ENCODE measurements around the gene RDH8.

The RDH8 gene

GRCh38 chr19:10010247-10010691 is 3.0 kb upstream of the RDH8 start, which contains the start of gene COL5A3:
TSS of gene COL5A3 (minus strand) at chr19:10010504. CDS start at chr19:10010385, 119 bp downstream.
- peaks cover 29% of the 10 kb centered on the region for H3K27me3 ChIP-seq (ENCODE audit: insufficient read depth, insufficient read length)
- DNase-seq (ENCODE audit: low read depth, low spot score), result no peak
- H3K4me3 ChIP-seq (ENCODE audit: insufficient read length, low read depth), result peak within 1 kb of the TSS; percentile 33

GRCh38 chr19:10010939-10011338 is 2.3 kb upstream of the RDH8 start:
- Histone ChIP-seq H3K4me1 (ENCODE audit: insufficient read depth, insufficient read length) (peaks cover 19% of the 10 kb centered on the region), H3K36me3 (ENCODE audit: insufficient read depth, insufficient read length, low read length) (no peaks in the 10 kb centered on the region), H3K9me3 (ENCODE audit: insufficient read depth, low read length) (no peaks in the 10 kb centered on the region), H3K9ac (ENCODE audit: insufficient read length, low read depth) (peak overlapping the region; percentile 8), H3K4me3 (ENCODE audit: insufficient read length, low read depth) (no peak overlapping the region), H3K27me3 (ENCODE audit: insufficient read depth, insufficient read length) (peaks cover 29% of the 10 kb centered on the region)
- no peak for TF ChIP-seq ZNF274 (IDR thresholded peaks at IDR 0.05; ENCODE audit: low read depth, low read length)
- TF ChIP-seq SUZ12 (IDR thresholded peaks at IDR 0.05; ENCODE audit: extremely low read depth, insufficient read depth, insufficient read length), result no peak
- TF ChIP-seq YY1 (IDR thresholded peaks at IDR 0.05; ENCODE audit: insufficient read depth, insufficient read length), result no peak
- no peak for DNase-seq (ENCODE audit: low read depth, low spot score)

More at GRCh38 chr19:10010247-10010691, 3.0 kb upstream of the RDH8 start, which contains the start of gene COL5A3:
- H3K9me3 ChIP-seq (ENCODE audit: insufficient read depth, low read length), result no peaks in the 10 kb centered on the region
- H3K9ac ChIP-seq (ENCODE audit: insufficient read length, low read depth), result peak within 1 kb of the TSS; percentile 65
- no peak for TF ChIP-seq YY1 (IDR thresholded peaks at IDR 0.05; ENCODE audit: insufficient read depth, insufficient read length)
- no peak for TF ChIP-seq ZNF274 (IDR thresholded peaks at IDR 0.05; ENCODE audit: low read depth, low read length)
- no peak for TF ChIP-seq SUZ12 (IDR thresholded peaks at IDR 0.05; ENCODE audit: extremely low read depth, insufficient read depth, insufficient read length)
- no peaks in the 10 kb centered on the region for H3K36me3 ChIP-seq (ENCODE audit: insufficient read depth, insufficient read length, low read length)
- peaks cover 19% of the 10 kb centered on the region for H3K4me1 ChIP-seq (ENCODE audit: insufficient read depth, insufficient read length)

GRCh38 chr19:10011974-10012373 is 1.3 kb upstream of the RDH8 start:
- H3K9ac ChIP-seq (ENCODE audit: insufficient read length, low read depth), result no peak overlapping the region
- no peak for DNase-seq (ENCODE audit: low read depth, low spot score)
- peaks cover 19% of the 10 kb centered on the region for H3K4me1 ChIP-seq (ENCODE audit: insufficient read depth, insufficient read length)
- H3K9me3 ChIP-seq (ENCODE audit: insufficient read depth, low read length), result no peaks in the 10 kb centered on the region
- TF ChIP-seq ZNF274 (IDR thresholded peaks at IDR 0.05; ENCODE audit: low read depth, low read length) (no peak), YY1 (IDR thresholded peaks at IDR 0.05; ENCODE audit: insufficient read depth, insufficient read length) (no peak), SUZ12 (IDR thresholded peaks at IDR 0.05; ENCODE audit: extremely low read depth, insufficient read depth, insufficient read length) (no peak)
- no peaks in the 10 kb centered on the region for H3K36me3 ChIP-seq (ENCODE audit: insufficient read depth, insufficient read length, low read length)
- peaks cover 29% of the 10 kb centered on the region for H3K27me3 ChIP-seq (ENCODE audit: insufficient read depth, insufficient read length)
- no peak overlapping the region for H3K4me3 ChIP-seq (ENCODE audit: insufficient read length, low read depth)

- no peak for DNase-seq (ENCODE audit: low read depth, low spot score)
- Histone ChIP-seq H3K27me3 (ENCODE audit: insufficient read depth, insufficient read length) (peaks cover 29% of the 10 kb centered on the region), H3K4me3 (ENCODE audit: insufficient read length, low read depth) (no peak overlapping the region), H3K4me1 (ENCODE audit: insufficient read depth, insufficient read length) (peaks cover 10% of the 10 kb centered on the region), H3K36me3 (ENCODE audit: insufficient read depth, insufficient read length, low read length) (no peaks in the 10 kb centered on the region), H3K9ac (ENCODE audit: insufficient read length, low read depth) (no peak overlapping the region), H3K9me3 (ENCODE audit: insufficient read depth, low read length) (no peaks in the 10 kb centered on the region)
- TF ChIP-seq ZNF274 (IDR thresholded peaks at IDR 0.05; ENCODE audit: low read depth, low read length) (no peak), SUZ12 (IDR thresholded peaks at IDR 0.05; ENCODE audit: extremely low read depth, insufficient read depth, insufficient read length) (no peak), YY1 (IDR thresholded peaks at IDR 0.05; ENCODE audit: insufficient read depth, insufficient read length) (no peak)
Measured at GRCh38 chr19:10013834-10014618, 743 bp downstream of the RDH8 start.

- DNase-seq (ENCODE audit: low read depth, low spot score), result no peak
- Histone ChIP-seq H3K36me3 (ENCODE audit: insufficient read depth, insufficient read length, low read length) (no peaks in the 10 kb centered on the region), H3K9me3 (ENCODE audit: insufficient read depth, low read length) (no peaks in the 10 kb centered on the region), H3K4me3 (ENCODE audit: insufficient read length, low read depth) (no peak overlapping the region), H3K27me3 (ENCODE audit: insufficient read depth, insufficient read length) (no peaks in the 10 kb centered on the region), H3K9ac (ENCODE audit: insufficient read length, low read depth) (no peak overlapping the region), H3K4me1 (ENCODE audit: insufficient read depth, insufficient read length) (no peaks in the 10 kb centered on the region)
- TF ChIP-seq SUZ12 (IDR thresholded peaks at IDR 0.05; ENCODE audit: extremely low read depth, insufficient read depth, insufficient read length) (no peak), ZNF274 (IDR thresholded peaks at IDR 0.05; ENCODE audit: low read depth, low read length) (no peak), YY1 (IDR thresholded peaks at IDR 0.05; ENCODE audit: insufficient read depth, insufficient read length) (no peak)
Measured at GRCh38 chr19:10018263-10018662, 5.0 kb downstream of the RDH8 start.

- DNase-seq (ENCODE audit: low read depth, low spot score), result no peak
- Histone ChIP-seq H3K27me3 (ENCODE audit: insufficient read depth, insufficient read length) (no peaks in the 10 kb centered on the region), H3K4me1 (ENCODE audit: insufficient read depth, insufficient read length) (no peaks in the 10 kb centered on the region), H3K36me3 (ENCODE audit: insufficient read depth, insufficient read length, low read length) (no peaks in the 10 kb centered on the region), H3K4me3 (ENCODE audit: insufficient read length, low read depth) (no peak overlapping the region), H3K9me3 (ENCODE audit: insufficient read depth, low read length) (no peaks in the 10 kb centered on the region), H3K9ac (ENCODE audit: insufficient read length, low read depth) (no peak overlapping the region)
- TF ChIP-seq ZNF274 (IDR thresholded peaks at IDR 0.05; ENCODE audit: low read depth, low read length) (no peak), YY1 (IDR thresholded peaks at IDR 0.05; ENCODE audit: insufficient read depth, insufficient read length) (no peak), SUZ12 (IDR thresholded peaks at IDR 0.05; ENCODE audit: extremely low read depth, insufficient read depth, insufficient read length) (no peak)
Measured at GRCh38 chr19:10018786-10019185, 5.5 kb downstream of the RDH8 start.

- H3K36me3 ChIP-seq (ENCODE audit: insufficient read depth, insufficient read length, low read length), result no peaks in the 10 kb centered on the region
- DNase-seq (ENCODE audit: low read depth, low spot score), result no peak
Measured at GRCh38 chr19:10019246-10019645, 6.0 kb downstream of the RDH8 start.

More at GRCh38 chr19:10019246-10019645, 6.0 kb downstream of the RDH8 start:
- Histone ChIP-seq H3K4me3 (ENCODE audit: insufficient read length, low read depth) (no peak overlapping the region), H3K27me3 (ENCODE audit: insufficient read depth, insufficient read length) (no peaks in the 10 kb centered on the region), H3K9ac (ENCODE audit: insufficient read length, low read depth) (no peak overlapping the region), H3K4me1 (ENCODE audit: insufficient read depth, insufficient read length) (no peaks in the 10 kb centered on the region), H3K9me3 (ENCODE audit: insufficient read depth, low read length) (no peaks in the 10 kb centered on the region)
- TF ChIP-seq YY1 (IDR thresholded peaks at IDR 0.05; ENCODE audit: insufficient read depth, insufficient read length) (no peak), ZNF274 (IDR thresholded peaks at IDR 0.05; ENCODE audit: low read depth, low read length) (no peak), SUZ12 (IDR thresholded peaks at IDR 0.05; ENCODE audit: extremely low read depth, insufficient read depth, insufficient read length) (no peak)
